Adrenal gland (tissue), 12 donors: Measurements from ENCODE around the gene AHCYL1. TPM values are rescaled to one million over a fixed set of nuclear protein-coding genes. Genes with fewer than 3 reads are reported as not detected.

Experiments
- DNase-seq, 7 donors: peaks; one replicate each; pipeline ENCODE4 v3.0.0-alpha.2; 2019 to 2020
- H3K27ac ChIP-seq, 5 donors: fragments of 200-600 bp; sonication (generic) in 4 of 5; 1 replicate in 3 of 5; 2 replicates in 2 of 5; pipeline versions ENCODE4 v1.5.1 to v1.8.0; 2016 to 2020; ENCODE audit warnings: mild to moderate bottlenecking in 1 of 5
- H3K27me3 ChIP-seq: fragments of 200-600 bp; 2 replicates; pipeline ENCODE4 v1.8.0; 2021
- H3K36me3 ChIP-seq, 2 donors: fragments of 200-600 bp; replicated peaks in 1 of 2; 1 replicate in 1 of 2; 2 replicates in 1 of 2; pipeline versions ENCODE4 v1.5.1 to v1.8.0; 2018 to 2022
- H3K4me1 ChIP-seq, 2 donors: fragments of 200-600 bp; replicated peaks in 1 of 2; 1 replicate in 1 of 2; 2 replicates in 1 of 2; pipeline versions ENCODE4 v1.5.1 to v1.8.0; 2018 to 2021
- H3K4me3 ChIP-seq, 4 donors: fragments of 200-600 bp; sonication (generic) in 3 of 4; one replicate each; pipeline ENCODE4 v1.5.1; 2016 to 2018
- H3K9me3 ChIP-seq, 3 donors: fragments of 200-600 bp; sonication (generic) in 1 of 3; replicated peaks in 1 of 3; 1 replicate in 2 of 3; 2 replicates in 1 of 3; pipeline versions ENCODE4 v1.5.1 to v1.8.0; 2016 to 2021
- POLR2A ChIP-seq, 2 donors: fragments of 450-650 bp; IDR thresholded peaks; one replicate each; pipeline ENCODE4 v1.6.1; 2017; ENCODE audit warnings: antibody characterized with exemption in 2 of 2, mild to moderate bottlenecking in 2 of 2, moderate library complexity in 1 of 2
- WGBS, 4 donors: extraction: QIAGEN DNeasy Blood & Tissue Kit in 2 of 4; methylation state at CpG; one replicate each; pipeline versions ENCODE4 v1.1.5 to v1.1.7; 2013 to 2017; 5-methylcytosine and 5-hydroxymethylcytosine counted together
- intact Hi-C, 2 donors: fragments of 100-400 bp; cut with DNase I; formaldehyde crosslinking; loops; one replicate each; pipeline versions ENCODE4 v1.14.1 to v1.15.0; 2022 to 2023
- polyA plus RNA-seq, 3 donors: library from polyadenylated mRNA; stranded (reverse); fragments of 200-250 nt in 2 of 3; fragments of 350-450 nt in 1 of 3; fragmentation: Illumina TruSeq in 1 of 3; extraction: RNeasy Lipid Tissue Mini Kit (QIAGEN cat#74804) in 1 of 3; gene quantifications; one replicate each; pipeline ENCODE4 v1.2.3, GENCODE V29; 2013 to 2014
- total RNA-seq, 9 donors: library from RNA; depleted of rRNA in 4 of 9; stranded (reverse); fragments of >200 nt in 4 of 9; fragments of 120-200 nt in 1 of 9; fragmentation: NEBNext Ultra II Directional in 1 of 9; extraction: Animal tissue kit (Norgen Biotek cat#: 25700) in 1 of 9; gene quantifications; one replicate each; pipeline versions ENCODE4 v1.1.0 to v1.2.4, GENCODE V29; 2013 to 2023
- TF ChIP-seq, protein P1 (sequence below), 6 experiments: fragments of 450-650 bp in 4 of 6; fragments of 200-600 bp in 2 of 6; sonication (generic) in 1 of 6; IDR thresholded peaks; 1 replicate in 5 of 6; 2 replicates in 1 of 6; pipeline versions ENCODE4 v1.5.1 to v1.8.0; 2016 to 2021; ENCODE audit warnings: antibody characterized with exemption in 6 of 6, mild to moderate bottlenecking in 2 of 6, moderate library complexity in 1 of 6
- donor health status: healthy with polysubstance abuse.
- donor health status: Bipolar disorder and iron deficiency.
- donor health status: DM: yes; HTN: yes; CAD: no.
- donor health status: DM: no; HTN: no; CAD: no.
- donor health status: DM: no; HTN: no; CAD: no.
- donor health status: DM: yes; HTN: yes; CAD: no.

Gene AHCYL1
- total and polyA plus RNA-seq, 12 donors: 33.5 to 172 (median 95.3) TPM

DNA sequence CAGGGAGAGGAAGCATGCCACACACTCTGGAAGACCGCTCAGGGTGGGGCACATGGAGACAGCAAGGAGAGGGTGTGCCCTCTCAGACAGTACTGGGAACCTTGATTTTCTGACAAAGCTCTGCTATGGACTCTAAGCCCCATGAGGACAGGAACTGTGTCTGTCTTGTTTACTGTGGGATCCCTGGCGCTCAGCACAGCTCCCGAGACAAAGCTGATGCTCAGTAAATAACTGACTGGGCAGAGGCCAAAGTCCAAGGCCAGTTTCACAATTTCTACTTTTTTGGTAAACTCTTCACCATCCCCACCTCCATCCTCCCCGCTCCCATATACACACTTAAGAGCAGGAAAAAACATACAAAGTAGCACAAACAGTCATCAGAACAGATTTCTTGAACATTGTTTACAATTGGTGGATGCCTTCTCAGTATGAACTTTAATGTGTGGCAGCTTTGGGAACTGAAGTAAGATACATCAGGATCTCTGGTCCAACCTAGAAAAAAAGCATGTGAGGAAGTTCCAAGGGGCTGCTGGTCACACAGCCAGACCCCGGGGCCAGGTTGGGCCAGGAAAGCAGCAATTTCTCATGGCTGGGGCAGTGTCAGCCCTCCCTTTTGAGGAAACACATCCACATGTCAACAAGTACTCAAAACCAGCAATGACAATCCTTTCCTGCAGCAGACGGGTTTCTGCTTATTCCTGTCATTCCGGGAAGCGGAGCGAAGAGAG lies 5.6 kb upstream of the AHCYL1 start:
- no peaks in the 10 kb centered on the region for H3K9me3 ChIP-seq
- intact Hi-C loops: no loop called here
- 69 to 72% (median 70%) methylated on average over 8 to 9 of the region's 9 CpGs for WGBS, 4 donors

DNA sequence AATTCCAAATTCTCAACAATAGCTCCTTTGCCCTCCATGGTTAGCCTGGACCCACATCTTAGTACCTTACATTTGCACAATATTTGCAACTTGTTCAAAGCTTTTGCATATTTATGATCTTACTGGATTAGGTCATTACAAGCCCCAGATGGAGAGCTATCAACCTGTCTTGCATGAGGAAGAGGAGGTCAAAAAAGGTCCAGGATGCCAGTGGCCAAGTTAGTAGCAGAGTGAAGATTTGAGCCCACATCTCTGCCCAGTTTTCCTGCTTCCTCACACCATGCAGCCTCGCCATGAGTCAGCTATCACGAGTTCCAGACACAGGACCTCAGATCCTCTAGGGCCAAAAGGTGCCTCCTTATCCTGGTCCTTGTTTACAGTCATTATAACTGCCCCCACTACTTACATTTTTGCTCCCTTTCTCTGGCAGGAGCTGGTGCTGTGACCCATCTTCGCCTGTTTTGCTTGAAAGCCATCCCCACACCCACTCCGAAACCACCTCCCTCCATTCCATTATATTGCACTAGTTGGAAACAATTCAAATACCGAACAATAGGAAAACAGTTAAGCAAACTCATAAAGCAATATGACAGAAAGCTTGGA lies 5.0 kb upstream of the AHCYL1 start:
- 49 to 60% (median 53%) methylated on average over 5 of the region's 5 CpGs for WGBS, 4 donors
- intact Hi-C loops: loop anchor here (5.0 to 10.0 kb wide), 5 partner anchors 52 to 435 kb away; partner anchors contain the start of genes CSF1 (in 1 of the 2), GNAI3 (in 1 of the 2) and GSTM4 (in 1 of the 2)
- Histone ChIP-seq H3K4me3 (no peak overlapping the region), H3K27me3 (no peaks in the 10 kb centered on the region), H3K36me3 (no peaks in the 10 kb centered on the region), H3K27ac (peak overlapping the region in 1 of 5 donors; percentile 62), H3K9me3 (no peaks in the 10 kb centered on the region), H3K4me1 (no peaks in the 10 kb centered on the region)
- TF ChIP-seq, protein P1, sequence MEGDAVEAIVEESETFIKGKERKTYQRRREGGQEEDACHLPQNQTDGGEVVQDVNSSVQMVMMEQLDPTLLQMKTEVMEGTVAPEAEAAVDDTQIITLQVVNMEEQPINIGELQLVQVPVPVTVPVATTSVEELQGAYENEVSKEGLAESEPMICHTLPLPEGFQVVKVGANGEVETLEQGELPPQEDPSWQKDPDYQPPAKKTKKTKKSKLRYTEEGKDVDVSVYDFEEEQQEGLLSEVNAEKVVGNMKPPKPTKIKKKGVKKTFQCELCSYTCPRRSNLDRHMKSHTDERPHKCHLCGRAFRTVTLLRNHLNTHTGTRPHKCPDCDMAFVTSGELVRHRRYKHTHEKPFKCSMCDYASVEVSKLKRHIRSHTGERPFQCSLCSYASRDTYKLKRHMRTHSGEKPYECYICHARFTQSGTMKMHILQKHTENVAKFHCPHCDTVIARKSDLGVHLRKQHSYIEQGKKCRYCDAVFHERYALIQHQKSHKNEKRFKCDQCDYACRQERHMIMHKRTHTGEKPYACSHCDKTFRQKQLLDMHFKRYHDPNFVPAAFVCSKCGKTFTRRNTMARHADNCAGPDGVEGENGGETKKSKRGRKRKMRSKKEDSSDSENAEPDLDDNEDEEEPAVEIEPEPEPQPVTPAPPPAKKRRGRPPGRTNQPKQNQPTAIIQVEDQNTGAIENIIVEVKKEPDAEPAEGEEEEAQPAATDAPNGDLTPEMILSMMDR (IDR thresholded peaks at IDR 0.05): no peak
- TF ChIP-seq POLR2A (IDR thresholded peaks at IDR 0.05): no peak
- DNase-seq: peak in 4 of 7 donors; percentile 32 to 58 (median 44)

More for the DNA sequence above, 5.6 kb upstream of the AHCYL1 start:
- TF ChIP-seq POLR2A (IDR thresholded peaks at IDR 0.05): no peak
- TF ChIP-seq, protein P1 (IDR thresholded peaks at IDR 0.05): no peak
- peak in 1 of 7 donors; percentile 56 for DNase-seq
- Histone ChIP-seq H3K27ac (peak overlapping the region in 1 of 5 donors; percentile 62), H3K27me3 (no peaks in the 10 kb centered on the region), H3K36me3 (no peaks in the 10 kb centered on the region), H3K4me3 (no peak overlapping the region), H3K4me1 (no peaks in the 10 kb centered on the region)

DNA sequence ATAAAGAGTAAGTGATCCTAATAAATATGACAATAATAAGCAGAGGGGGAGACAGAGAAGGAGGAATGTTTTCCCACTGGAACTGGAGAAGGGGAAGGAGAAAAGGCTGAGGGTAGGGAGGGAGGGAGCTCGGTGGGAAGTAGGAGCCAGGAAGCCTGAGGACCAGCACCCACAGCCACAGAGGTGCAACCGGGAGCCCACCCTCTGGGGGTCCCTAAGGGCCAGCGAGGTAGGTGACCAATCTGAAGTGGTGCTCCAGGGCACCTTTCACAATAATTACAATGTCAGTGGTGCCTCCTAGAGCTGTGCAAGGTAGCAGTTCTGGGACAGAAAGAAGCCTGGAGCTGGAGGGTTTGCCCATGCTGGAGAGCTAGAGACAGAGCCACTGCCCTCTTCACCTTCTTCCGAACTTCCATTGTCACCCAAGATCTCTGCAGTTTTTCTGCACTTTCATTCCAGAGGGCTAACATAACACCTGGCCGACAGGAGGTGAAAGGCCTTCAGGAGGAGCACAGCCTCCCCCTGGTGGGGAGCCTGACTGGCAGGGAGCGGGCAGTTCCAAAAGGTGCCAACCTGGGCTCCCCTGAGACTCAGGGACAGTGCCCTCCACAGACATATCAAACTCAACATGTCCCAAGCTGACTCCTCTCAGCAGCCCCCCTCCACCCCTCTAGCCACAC lies 4.1 kb upstream of the AHCYL1 start:
- H3K4me3 ChIP-seq: no peak overlapping the region
- 59 to 70% (median 60%) methylated on average over 4 to 6 of the region's 6 CpGs for WGBS, 4 donors
- intact Hi-C loops: loop anchor here (5.0 to 10.0 kb wide), 5 partner anchors 53 to 436 kb away; partner anchors contain the start of genes CSF1 (in 1 of the 2), GNAI3 (in 1 of the 2) and GSTM4 (in 1 of the 2)
- H3K27ac ChIP-seq: peak overlapping the region in 1 of 5 donors; percentile 42
- DNase-seq: no peak
- no peaks in the 10 kb centered on the region for H3K36me3 ChIP-seq
- peaks cover 2 to 3% of the 10 kb centered on the region in 2 donors for H3K4me1 ChIP-seq
- no peak for TF ChIP-seq POLR2A (IDR thresholded peaks at IDR 0.05)
- TF ChIP-seq, protein P1 (IDR thresholded peaks at IDR 0.05): peak in 5 of 6 experiments; percentile 17 to 44 (median 28)
- no peaks in the 10 kb centered on the region for H3K9me3 ChIP-seq
- H3K27me3 ChIP-seq: no peaks in the 10 kb centered on the region

DNA sequence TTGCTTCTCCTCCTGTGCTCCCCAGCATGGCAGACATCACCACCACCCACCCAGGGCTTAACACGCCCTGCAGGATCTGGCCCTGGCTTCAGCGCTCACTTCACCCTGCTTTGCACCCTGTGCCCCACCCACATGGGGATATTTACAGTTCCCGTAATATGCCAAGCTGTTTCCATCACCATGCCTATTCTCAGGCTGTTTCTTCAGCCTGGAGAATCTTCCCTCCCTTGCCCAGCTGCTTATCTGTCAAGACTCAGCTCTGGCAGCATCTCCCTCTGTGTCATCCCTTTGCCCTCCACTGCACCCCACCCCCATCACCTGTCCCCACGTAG lies 3.6 kb upstream of the AHCYL1 start:
- 72 to 87% (median 80%) methylated on average over 4 of the region's 4 CpGs for WGBS, 4 donors
- Histone ChIP-seq H3K9me3 (no peaks in the 10 kb centered on the region), H3K4me1 (peaks cover 7 to 8% of the 10 kb centered on the region in 2 donors), H3K27me3 (no peaks in the 10 kb centered on the region), H3K4me3 (no peak overlapping the region), H3K27ac (peak overlapping the region in 1 of 5 donors; percentile 42), H3K36me3 (no peaks in the 10 kb centered on the region)
- TF ChIP-seq POLR2A (IDR thresholded peaks at IDR 0.05): no peak
- TF ChIP-seq, protein P1 (IDR thresholded peaks at IDR 0.05): peak in 1 of 6 experiments; percentile 2
- intact Hi-C loops: loop anchor here (5.0 to 10.0 kb wide), 5 partner anchors 54 to 436 kb away; partner anchors contain the start of genes CSF1 (in 1 of the 2), GNAI3 (in 1 of the 2) and GSTM4 (in 1 of the 2)
- no peak for DNase-seq
